Measurements from ENCODE around the gene TFF2.

The TFF2 gene

GRCh38 chr21:42319851-42320572 is 30.8 kb downstream of the TFF2 start:
- Histone ChIP-seq H3K4me1 (ENCODE audit: control insufficient read depth in 2 of 2, insufficient read depth in 1 of 2, low read depth in 1 of 2, low read length in 2 of 2) (peaks cover 0 to 9% of the 10 kb centered on the region in 2 donors), H4K8ac (ENCODE audit: low read depth, low read length) (no peak overlapping the region), H3K27ac (replicated peaks; ENCODE audit: low read length) (no peak overlapping the region), H3K4me3 (ENCODE audit: low read length in 2 of 2) (no peak overlapping the region), H3K4ac (ENCODE audit: low read length) (no peak overlapping the region), H4K91ac (ENCODE audit: low read depth, low read length, poor library complexity) (no peak overlapping the region), H3K27me3 (ENCODE audit: control insufficient read depth in 3 of 3, insufficient read depth in 3 of 3, low read depth in 1 of 3, low read length in 3 of 3) (peaks cover 0 to 7% (median 0%) of the 10 kb centered on the region in 3 experiments), H3K36me3 (replicated peaks in 1 of 2; ENCODE audit: control insufficient read depth in 2 of 2, insufficient read depth in 2 of 2, low read length in 2 of 2) (no peaks in the 10 kb centered on the region), H2BK5ac (ENCODE audit: low read length) (no peak overlapping the region), H2BK12ac (ENCODE audit: low read length) (peak overlapping the region; percentile 63), H2BK120ac (ENCODE audit: low read depth, low read length) (no peak overlapping the region), H3K9me3 (replicated peaks in 1 of 2; ENCODE audit: control insufficient read depth in 2 of 2, insufficient read depth in 1 of 2, low read depth in 1 of 2, low read length in 2 of 2) (no peaks in the 10 kb centered on the region), H3K14ac (ENCODE audit: low read length) (no peak overlapping the region), H3K23ac (ENCODE audit: low read depth, low read length, poor library complexity) (peak overlapping the region; percentile 69), H2BK15ac (ENCODE audit: low read length) (no peak overlapping the region), H3K18ac (ENCODE audit: low read length) (peak overlapping the region; percentile 60), H3K4me2 (ENCODE audit: insufficient read depth, low read length, poor library complexity, severe bottlenecking) (no peak overlapping the region), H3K9ac (ENCODE audit: low read depth, low read length, poor library complexity) (no peak overlapping the region), H2AFZ (ENCODE audit: low read length) (no peak overlapping the region), H2AK5ac (ENCODE audit: low read depth, low read length) (no peak overlapping the region), H3K79me1 (ENCODE audit: low read depth, low read length) (no peaks in the 10 kb centered on the region)
- WGBS, 2 donors (ENCODE audit: extremely low coverage in 2 of 2, insufficient read length in 2 of 2, insufficient replicate concordance in 1 of 2) = no CpG with 5 or more reads among the region's 17 CpGs
- DNase-seq (ENCODE audit: low spot score) = no peak

- Histone ChIP-seq H2BK120ac (ENCODE audit: low read depth, low read length) (no peak overlapping the region), H3K4me2 (ENCODE audit: insufficient read depth, low read length, poor library complexity, severe bottlenecking) (no peak overlapping the region), H2BK5ac (ENCODE audit: low read length) (no peak overlapping the region), H3K18ac (ENCODE audit: low read length) (no peak overlapping the region), H3K4ac (ENCODE audit: low read length) (no peak overlapping the region), H3K23ac (ENCODE audit: low read depth, low read length, poor library complexity) (no peak overlapping the region), H2AK5ac (ENCODE audit: low read depth, low read length) (no peak overlapping the region), H3K27me3 (ENCODE audit: control insufficient read depth in 3 of 3, insufficient read depth in 3 of 3, low read depth in 1 of 3, low read length in 3 of 3) (peaks cover 0 to 12% (median 0%) of the 10 kb centered on the region in 3 experiments), H3K36me3 (replicated peaks in 1 of 2; ENCODE audit: control insufficient read depth in 2 of 2, insufficient read depth in 2 of 2, low read length in 2 of 2) (no peaks in the 10 kb centered on the region), H2BK12ac (ENCODE audit: low read length) (no peak overlapping the region), H3K4me3 (ENCODE audit: low read length in 2 of 2) (peak overlapping the region in 1 of 2 donors; percentile 29), H4K8ac (ENCODE audit: low read depth, low read length) (no peak overlapping the region), H3K9me3 (replicated peaks in 1 of 2; ENCODE audit: control insufficient read depth in 2 of 2, insufficient read depth in 1 of 2, low read depth in 1 of 2, low read length in 2 of 2) (no peaks in the 10 kb centered on the region), H3K14ac (ENCODE audit: low read length) (no peak overlapping the region), H3K27ac (replicated peaks; ENCODE audit: low read length) (no peak overlapping the region), H3K4me1 (ENCODE audit: control insufficient read depth in 2 of 2, insufficient read depth in 1 of 2, low read depth in 1 of 2, low read length in 2 of 2) (peaks cover 0 to 10% of the 10 kb centered on the region in 2 donors), H2AFZ (ENCODE audit: low read length) (no peak overlapping the region), H4K91ac (ENCODE audit: low read depth, low read length, poor library complexity) (no peak overlapping the region), H2BK15ac (ENCODE audit: low read length) (no peak overlapping the region), H3K79me1 (ENCODE audit: low read depth, low read length) (no peaks in the 10 kb centered on the region), H3K9ac (ENCODE audit: low read depth, low read length, poor library complexity) (peak overlapping the region; percentile 24)
- no peak for DNase-seq (ENCODE audit: low spot score)
- no CpG with 5 or more reads among the region's 10 CpGs for WGBS, 2 donors (ENCODE audit: extremely low coverage in 2 of 2, insufficient read length in 2 of 2, insufficient replicate concordance in 1 of 2)
Measured at GRCh38 chr21:42319376-42319775, 31.4 kb downstream of the TFF2 start.

GRCh38 chr21:42317826-42318746 is 32.7 kb downstream of the TFF2 start:
- Histone ChIP-seq H3K18ac (ENCODE audit: low read length) (peak overlapping the region; percentile 88), H4K91ac (ENCODE audit: low read depth, low read length, poor library complexity) (no peak overlapping the region), H4K8ac (ENCODE audit: low read depth, low read length) (no peak overlapping the region), H3K14ac (ENCODE audit: low read length) (no peak overlapping the region), H3K4me2 (ENCODE audit: insufficient read depth, low read length, poor library complexity, severe bottlenecking) (no peak overlapping the region), H3K4me3 (ENCODE audit: low read length in 2 of 2) (no peak overlapping the region), H3K79me1 (ENCODE audit: low read depth, low read length) (no peaks in the 10 kb centered on the region), H3K23ac (ENCODE audit: low read depth, low read length, poor library complexity) (peak overlapping the region; percentile 23), H3K9ac (ENCODE audit: low read depth, low read length, poor library complexity) (no peak overlapping the region), H3K9me3 (replicated peaks in 1 of 2; ENCODE audit: control insufficient read depth in 2 of 2, insufficient read depth in 1 of 2, low read depth in 1 of 2, low read length in 2 of 2) (no peaks in the 10 kb centered on the region), H2AFZ (ENCODE audit: low read length) (no peak overlapping the region), H2BK15ac (ENCODE audit: low read length) (no peak overlapping the region), H2AK5ac (ENCODE audit: low read depth, low read length) (peak overlapping the region; percentile 78), H2BK5ac (ENCODE audit: low read length) (no peak overlapping the region), H3K36me3 (replicated peaks in 1 of 2; ENCODE audit: control insufficient read depth in 2 of 2, insufficient read depth in 2 of 2, low read length in 2 of 2) (no peaks in the 10 kb centered on the region), H3K27me3 (ENCODE audit: control insufficient read depth in 3 of 3, insufficient read depth in 3 of 3, low read depth in 1 of 3, low read length in 3 of 3) (peaks cover 0 to 25% (median 0%) of the 10 kb centered on the region in 3 experiments), H3K27ac (replicated peaks; ENCODE audit: low read length) (no peak overlapping the region), H3K4ac (ENCODE audit: low read length) (no peak overlapping the region), H3K4me1 (ENCODE audit: control insufficient read depth in 2 of 2, insufficient read depth in 1 of 2, low read depth in 1 of 2, low read length in 2 of 2) (peaks cover 0 to 13% of the 10 kb centered on the region in 2 donors), H2BK120ac (ENCODE audit: low read depth, low read length) (no peak overlapping the region), H2BK12ac (ENCODE audit: low read length) (no peak overlapping the region)
- DNase-seq (ENCODE audit: low spot score) = no peak
- no CpG with 5 or more reads among the region's 20 CpGs for WGBS, 2 donors (ENCODE audit: extremely low coverage in 2 of 2, insufficient read length in 2 of 2, insufficient replicate concordance in 1 of 2)

- Histone ChIP-seq H2AFZ (ENCODE audit: low read length) (no peak overlapping the region), H2BK12ac (ENCODE audit: low read length) (no peak overlapping the region), H3K4me3 (ENCODE audit: low read length in 2 of 2) (no peak overlapping the region), H3K36me3 (replicated peaks in 1 of 2; ENCODE audit: control insufficient read depth in 2 of 2, insufficient read depth in 2 of 2, low read length in 2 of 2) (no peaks in the 10 kb centered on the region), H3K27ac (replicated peaks; ENCODE audit: low read length) (no peak overlapping the region), H3K4me1 (ENCODE audit: control insufficient read depth in 2 of 2, insufficient read depth in 1 of 2, low read depth in 1 of 2, low read length in 2 of 2) (peaks cover 0 to 13% of the 10 kb centered on the region in 2 donors), H3K27me3 (ENCODE audit: control insufficient read depth in 3 of 3, insufficient read depth in 3 of 3, low read depth in 1 of 3, low read length in 3 of 3) (peaks cover 0 to 27% (median 0%) of the 10 kb centered on the region in 3 experiments), H3K4me2 (ENCODE audit: insufficient read depth, low read length, poor library complexity, severe bottlenecking) (no peak overlapping the region), H3K9me3 (replicated peaks in 1 of 2; ENCODE audit: control insufficient read depth in 2 of 2, insufficient read depth in 1 of 2, low read depth in 1 of 2, low read length in 2 of 2) (no peaks in the 10 kb centered on the region), H3K4ac (ENCODE audit: low read length) (no peak overlapping the region), H2BK120ac (ENCODE audit: low read depth, low read length) (no peak overlapping the region), H2BK5ac (ENCODE audit: low read length) (no peak overlapping the region), H3K23ac (ENCODE audit: low read depth, low read length, poor library complexity) (no peak overlapping the region), H4K8ac (ENCODE audit: low read depth, low read length) (no peak overlapping the region), H2AK5ac (ENCODE audit: low read depth, low read length) (peak overlapping the region; percentile 78), H3K79me1 (ENCODE audit: low read depth, low read length) (no peaks in the 10 kb centered on the region), H3K9ac (ENCODE audit: low read depth, low read length, poor library complexity) (no peak overlapping the region), H2BK15ac (ENCODE audit: low read length) (no peak overlapping the region), H3K18ac (ENCODE audit: low read length) (no peak overlapping the region), H3K14ac (ENCODE audit: low read length) (no peak overlapping the region), H4K91ac (ENCODE audit: low read depth, low read length, poor library complexity) (no peak overlapping the region)
- no peak for DNase-seq (ENCODE audit: low spot score)
- no CpG with 5 or more reads among the region's 8 CpGs for WGBS, 2 donors (ENCODE audit: extremely low coverage in 2 of 2, insufficient read length in 2 of 2, insufficient replicate concordance in 1 of 2)
Measured at GRCh38 chr21:42317341-42317741, 33.5 kb downstream of the TFF2 start.

All from neuronal stem cell (in vitro differentiated cells).